GM12891 (cell line): ENCODE measurements around the gene FLG.
"Not testable (repeated sequence)": the region's sequence is repeated elsewhere in the genome, so short reads cannot be mapped to it uniquely, and the experiment has no call there.

Source experiments
- DNase-seq: peaks from one replicate; pipeline ENCODE4 v3.0.0; 2011; ENCODE audit warnings: low spot score; ENCODE audit not compliant: insufficient read length
- FAIRE-seq: peaks from 2 replicates; lab custom pipeline; 2011; peaks lifted over from hg19 to GRCh38; lab: Jason Lieb, UNC
- PAX5 ChIP-seq: IDR thresholded peaks from 2 replicates; pipeline ENCODE4 v1.6.1; 2011; ENCODE audit warnings: low read length, moderate library complexity, mild to moderate bottlenecking; ENCODE audit not compliant: insufficient read depth, severe bottlenecking
- POLR2A ChIP-seq: IDR thresholded peaks from 2 replicates; pipeline ENCODE4 v1.6.1; 2011; ENCODE audit warnings: low read depth, low read length, control low read depth
- POLR2AphosphoS5 ChIP-seq: IDR thresholded peaks from 2 replicates; pipeline ENCODE4 v1.6.1; 2011; ENCODE audit warnings: low read depth, low read length, control low read depth
- POU2F2 ChIP-seq: IDR thresholded peaks from 2 replicates; pipeline ENCODE4 v1.6.1; 2011; ENCODE audit warnings: low read depth, mild to moderate bottlenecking, control low read depth, low read length, moderate library complexity
- SPI1 ChIP-seq: IDR thresholded peaks from 2 replicates; pipeline ENCODE4 v1.6.1; 2011; ENCODE audit warnings: low read depth, low read length, control low read depth
- TAF1 ChIP-seq: IDR thresholded peaks from 2 replicates; pipeline ENCODE4 v1.6.1; 2011; ENCODE audit warnings: low read depth, low read length, control low read depth

FLG gene

GRCh38 chr1:152328801-152329391, 3.9 kb upstream of the FLG start:
- no peak for DNase-seq
- TF ChIP-seq POU2F2 (no peak), POLR2A (no peak), POLR2AphosphoS5 (no peak), TAF1 (no peak), PAX5 (no peak), SPI1 (no peak)
- FAIRE-seq = no peak

- TF ChIP-seq PAX5 (no peak), TAF1 (no peak), POLR2AphosphoS5 (no peak), POU2F2 (no peak)
- no peak for FAIRE-seq
- DNase-seq = no peak
These were observed 11.1 kb downstream of the FLG start for GRCh38 chr1:152313970-152314369.

- TF ChIP-seq POLR2AphosphoS5 (no peak), SPI1 (no peak), PAX5 (no peak), POU2F2 (no peak), TAF1 (no peak), POLR2A (no peak)
- DNase-seq (no peak), FAIRE-seq (no peak)
These were observed 11.7 kb downstream of the FLG start for GRCh38 chr1:152313319-152313801.

GRCh38 chr1:152312169-152312568, 12.9 kb downstream of the FLG start:
- DNase-seq, FAIRE-seq: not testable (repeated sequence)

GRCh38 chr1:152309955-152310354, 15.1 kb downstream of the FLG start:
- TF ChIP-seq TAF1 = no peak
- no peak for TF ChIP-seq SPI1
- no peak for TF ChIP-seq POU2F2
- no peak for TF ChIP-seq PAX5
- no peak for TF ChIP-seq POLR2AphosphoS5
- no peak for TF ChIP-seq POLR2A
- no peak for DNase-seq
- FAIRE-seq = no peak

- not testable (repeated sequence) for FAIRE-seq, DNase-seq
These were observed 15.6 kb downstream of the FLG start for GRCh38 chr1:152309320-152309901.

GRCh38 chr1:152308758-152309157, 16.3 kb downstream of the FLG start:
- FAIRE-seq = not testable (repeated sequence)

GRCh38 chr1:152307970-152308369, 17.1 kb downstream of the FLG start:
- DNase-seq, FAIRE-seq: not testable (repeated sequence)

More at GRCh38 chr1:152308758-152309157, 16.3 kb downstream of the FLG start:
- not testable (repeated sequence) for DNase-seq

- not testable (repeated sequence) for FAIRE-seq, DNase-seq
These were observed 18.9 kb downstream of the FLG start for GRCh38 chr1:152306123-152306522.

GRCh38 chr1:152304773-152305172, 20.3 kb downstream of the FLG start:
- FAIRE-seq, DNase-seq: not testable (repeated sequence)

- not testable (repeated sequence) for FAIRE-seq, DNase-seq
These were observed 21.7 kb downstream of the FLG start for GRCh38 chr1:152303139-152303872.

GRCh38 chr1:152256394-152256793, 68.6 kb downstream of the FLG start:
- not testable (repeated sequence) for FAIRE-seq

More at GRCh38 chr1:152256394-152256793, 68.6 kb downstream of the FLG start:
- DNase-seq = not testable (repeated sequence)
